GM12878 (cell line): ENCODE data around the gene PHPT1. TPM values are rescaled to one million over a fixed set of nuclear protein-coding genes. Genes with fewer than 3 reads are reported as not detected.

Source experiments
- BACH1 ChIP-seq: fragments of 450-650 bp; IDR thresholded peaks from 2 replicates; pipeline ENCODE4 v1.6.1; 2017; ENCODE audit warnings: mild to moderate bottlenecking, borderline replicate concordance
- CHD2 ChIP-seq: IDR thresholded peaks from 2 replicates; pipeline ENCODE4 v1.6.1; 2011; ENCODE audit warnings: low read depth, low read length, improper control_type of control experiment, borderline replicate concordance
- CREB1 ChIP-seq: IDR thresholded peaks from 2 replicates; pipeline ENCODE4 v1.6.1; 2012; ENCODE audit warnings: low read depth, mild to moderate bottlenecking, inconsistent platforms
- CREM ChIP-seq: IDR thresholded peaks from 2 replicates; pipeline ENCODE4 v1.6.1; 2014; ENCODE audit warnings: antibody characterized with exemption, low read depth
- EZH2 ChIP-seq: IDR thresholded peaks from 2 replicates; pipeline ENCODE4 v1.6.1; 2012; ENCODE audit warnings: low read depth, mild to moderate bottlenecking, control low read depth, inconsistent platforms, low read length, borderline replicate concordance; ENCODE audit not compliant: control insufficient read depth
- FOXM1 ChIP-seq: IDR thresholded peaks from 2 replicates; pipeline ENCODE4 v1.6.1; 2012; ENCODE audit warnings: low read depth, mild to moderate bottlenecking, inconsistent platforms, low read length, moderate library complexity
- HCFC1 ChIP-seq: fragments of 150-350 bp; IDR thresholded peaks from 2 replicates; pipeline ENCODE4 v1.6.1; 2014; ENCODE audit warnings: low read length
- IKZF1 ChIP-seq: fragments of 450-650 bp; conservative IDR thresholded peaks from 2 replicates; pipeline ENCODE4 v1.6.1; 2017; ENCODE audit warnings: antibody characterized with exemption, mild to moderate bottlenecking
- IKZF2 ChIP-seq, 2 experiments: fragments of 450-650 bp; IDR thresholded peaks; 2 replicates each; pipeline ENCODE4 v1.6.1; 2017; ENCODE audit warnings: mild to moderate bottlenecking in 2 of 2, moderate library complexity in 2 of 2
- MEF2B ChIP-seq: fragments of 450-650 bp; IDR thresholded peaks from 2 replicates; pipeline ENCODE4 v1.6.1; 2018; ENCODE audit warnings: mild to moderate bottlenecking, moderate library complexity; ENCODE audit not compliant: partially characterized antibody, poor library complexity, severe bottlenecking
- MYC ChIP-seq: IDR thresholded peaks from 2 replicates; pipeline ENCODE4 v1.6.1; 2011; ENCODE audit warnings: mild to moderate bottlenecking, low read length, moderate library complexity, inconsistent platforms; ENCODE audit not compliant: insufficient read depth, insufficient replicate concordance, insufficient read length, severe bottlenecking
- NBN ChIP-seq: fragments of 450-650 bp; IDR thresholded peaks from 2 replicates; pipeline ENCODE4 v1.6.1; 2016
- PAX5 ChIP-seq: IDR thresholded peaks from 2 replicates; pipeline ENCODE4 v1.6.1; 2011; ENCODE audit warnings: low read depth, low read length, borderline replicate concordance
- POU2F2 ChIP-seq: IDR thresholded peaks from 3 replicates; pipeline ENCODE4 v1.6.1; 2011; ENCODE audit warnings: low read depth, mild to moderate bottlenecking, low read length, borderline replicate concordance
- RAD51 ChIP-seq: fragments of 450-650 bp; IDR thresholded peaks from 2 replicates; pipeline ENCODE4 v1.6.1; 2016; ENCODE audit warnings: moderate library complexity, mild to moderate bottlenecking, inconsistent platforms
- SRF ChIP-seq, 2 experiments: IDR thresholded peaks; 2 replicates each; pipeline ENCODE4 v1.6.1; 2011; ENCODE audit warnings: low read depth in 2 of 2, low read length in 2 of 2, mild to moderate bottlenecking in 1 of 2, moderate library complexity in 1 of 2
- TBL1XR1 ChIP-seq: IDR thresholded peaks from 2 replicates; pipeline ENCODE4 v1.6.1; 2012; ENCODE audit warnings: low read depth, low read length, improper control_type of control experiment
- USF1 ChIP-seq: IDR thresholded peaks from 2 replicates; pipeline ENCODE4 v1.6.1; 2011; ENCODE audit warnings: borderline replicate concordance, low read depth, mild to moderate bottlenecking, moderate library complexity, mixed read lengths, low read length; ENCODE audit not compliant: insufficient read depth; ENCODE audit errors: extremely low read length
- polyA plus RNA-seq, 11 experiments: library from polyadenylated mRNA; depleted of rRNA in 4 of 11; unstranded in 6 of 11; stranded (reverse) in 5 of 11; fragments of >200 nt; fragmentation: Nextera tagmentation in 4 of 11; fragmentation: Illumina TruSeq in 1 of 11; extraction: Ambion mirVana in 4 of 11; extraction: Trizol in 1 of 11; gene quantifications; 1 replicate in 1 of 11; 2 replicates in 10 of 11; pipeline versions ENCODE4 v1.2.1 to v1.2.3, GENCODE V29; 2011 to 2016; ENCODE audit warnings: inconsistent platforms in 2 of 11, missing spikeins in 2 of 11, low read depth in 1 of 11
- total RNA-seq, 4 experiments: library from RNA; depleted of rRNA in 3 of 4; stranded (reverse); fragments of >200 nt in 3 of 4; fragmentation: Illumina TruSeq in 1 of 4; extraction: Trizol in 1 of 4; gene quantifications; 2 replicates each; pipeline versions ENCODE4 v1.2.1 to v1.2.3, GENCODE V29; 2013 to 2021
- TF ChIP-seq, protein P1 (sequence below): IDR thresholded peaks from 2 replicates; pipeline ENCODE4 v1.6.1; 2012; ENCODE audit warnings: low read depth, low read length, improper control_type of control experiment
- TF ChIP-seq, protein P2 (sequence below): IDR thresholded peaks from 2 replicates; pipeline ENCODE4 v1.6.1; 2011; ENCODE audit warnings: low read depth, mild to moderate bottlenecking, low read length, moderate library complexity, borderline replicate concordance; ENCODE audit errors: extremely low read depth
- TF ChIP-seq, protein P3 (sequence below): fragments of 450-650 bp; formaldehyde crosslinking; IDR thresholded peaks from 2 replicates; pipeline ENCODE4 v1.5.0; 2022; ENCODE audit warnings: mild to moderate bottlenecking, missing genetic modification characterization
- TF ChIP-seq, protein P4 (sequence below): IDR thresholded peaks from 2 replicates; pipeline ENCODE4 v1.6.1; 2011; ENCODE audit warnings: mild to moderate bottlenecking, low read depth, low read length, moderate library complexity; ENCODE audit not compliant: insufficient replicate concordance

Gene PHPT1
- total and polyA plus RNA-seq, 10 of the 15 experiments (the other 5 are each of a cell fraction or from before 2014, with no cell fraction given): 56.2 to 323 (median 140) TPM

DNA sequence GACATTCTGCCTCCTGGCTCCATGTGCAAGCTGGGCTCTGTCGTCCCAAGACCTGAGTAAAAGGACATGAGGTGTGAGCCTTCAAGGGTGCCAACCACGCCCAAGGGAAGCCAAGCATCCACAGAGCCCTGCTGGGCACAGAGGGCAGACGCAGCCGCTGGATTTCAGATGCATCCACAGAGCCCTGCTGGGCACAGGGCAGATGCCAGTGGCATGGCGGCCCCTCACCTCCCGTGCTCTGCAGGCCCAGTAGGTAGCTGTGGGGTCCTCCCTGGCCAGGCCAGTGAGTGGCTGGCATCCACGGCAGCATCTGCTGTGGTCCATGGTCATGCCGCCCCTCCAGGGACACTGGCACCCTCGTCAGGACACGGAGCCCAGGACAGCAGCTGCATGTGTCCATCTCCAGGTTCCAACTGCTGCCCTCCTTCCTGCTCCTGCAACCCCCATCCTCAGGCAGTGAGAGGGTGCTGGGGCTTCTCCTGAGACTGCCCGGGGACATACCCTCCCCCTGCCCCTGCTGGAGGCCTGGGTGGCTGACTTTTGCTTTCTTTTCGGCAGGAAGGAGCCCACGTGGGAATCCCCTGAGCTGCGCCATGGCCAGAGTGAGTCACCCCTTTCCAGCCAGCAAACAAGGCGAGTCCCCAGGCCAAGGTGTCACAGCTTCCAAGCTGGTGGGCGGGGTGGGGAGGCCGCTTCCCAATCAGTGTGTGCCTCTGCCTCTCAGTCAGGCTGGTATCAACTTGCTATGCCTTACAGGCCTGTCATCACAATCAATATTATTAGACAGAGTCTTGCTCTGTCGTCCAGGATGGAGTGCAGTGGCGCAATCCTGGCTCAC lies 33.1 kb downstream of the PHPT1 start (continued):
- TF ChIP-seq BACH1 (0 out of 2 replicates have a peak, but pooled peaks have one; percentile 50), CREM (peak; percentile 59; the same call in 1 of the 2 replicates), USF1 (peak; percentile 58), IKZF2 (IDR thresholded peaks at IDR 0.05) (peak; percentile 75 to 79), HCFC1 (no peak; the same call in 1 of the 2 replicates), PAX5 (peak; percentile 43; the same call in 1 of the 2 replicates), RAD51 (peak; percentile 52; the same call in 1 of the 2 replicates), CHD2 (peak; percentile 67), MEF2B (peak; percentile 17), TBL1XR1 (peak; percentile 55; the same call in 1 of the 2 replicates), NBN (peak; percentile 73), CREB1 (no peak), FOXM1 (no peak), SRF (IDR thresholded peaks at IDR 0.05; ENCODE audit: low read depth in 2 of 2, low read length in 2 of 2) (peak in 1 of 2 experiments; percentile 49; a peak in 1 of 4 replicates), IKZF1 (peak; percentile 81), POU2F2 (0 out of 3 replicates have a peak, but pooled peaks have one; percentile 7), MYC (no peak), EZH2 (no peak)
- TF ChIP-seq, protein P1, sequence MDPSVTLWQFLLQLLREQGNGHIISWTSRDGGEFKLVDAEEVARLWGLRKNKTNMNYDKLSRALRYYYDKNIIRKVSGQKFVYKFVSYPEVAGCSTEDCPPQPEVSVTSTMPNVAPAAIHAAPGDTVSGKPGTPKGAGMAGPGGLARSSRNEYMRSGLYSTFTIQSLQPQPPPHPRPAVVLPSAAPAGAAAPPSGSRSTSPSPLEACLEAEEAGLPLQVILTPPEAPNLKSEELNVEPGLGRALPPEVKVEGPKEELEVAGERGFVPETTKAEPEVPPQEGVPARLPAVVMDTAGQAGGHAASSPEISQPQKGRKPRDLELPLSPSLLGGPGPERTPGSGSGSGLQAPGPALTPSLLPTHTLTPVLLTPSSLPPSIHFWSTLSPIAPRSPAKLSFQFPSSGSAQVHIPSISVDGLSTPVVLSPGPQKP: no peak
- TF ChIP-seq, protein P2, sequence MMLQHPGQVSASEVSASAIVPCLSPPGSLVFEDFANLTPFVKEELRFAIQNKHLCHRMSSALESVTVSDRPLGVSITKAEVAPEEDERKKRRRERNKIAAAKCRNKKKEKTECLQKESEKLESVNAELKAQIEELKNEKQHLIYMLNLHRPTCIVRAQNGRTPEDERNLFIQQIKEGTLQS: no peak
- TF ChIP-seq, protein P3, sequence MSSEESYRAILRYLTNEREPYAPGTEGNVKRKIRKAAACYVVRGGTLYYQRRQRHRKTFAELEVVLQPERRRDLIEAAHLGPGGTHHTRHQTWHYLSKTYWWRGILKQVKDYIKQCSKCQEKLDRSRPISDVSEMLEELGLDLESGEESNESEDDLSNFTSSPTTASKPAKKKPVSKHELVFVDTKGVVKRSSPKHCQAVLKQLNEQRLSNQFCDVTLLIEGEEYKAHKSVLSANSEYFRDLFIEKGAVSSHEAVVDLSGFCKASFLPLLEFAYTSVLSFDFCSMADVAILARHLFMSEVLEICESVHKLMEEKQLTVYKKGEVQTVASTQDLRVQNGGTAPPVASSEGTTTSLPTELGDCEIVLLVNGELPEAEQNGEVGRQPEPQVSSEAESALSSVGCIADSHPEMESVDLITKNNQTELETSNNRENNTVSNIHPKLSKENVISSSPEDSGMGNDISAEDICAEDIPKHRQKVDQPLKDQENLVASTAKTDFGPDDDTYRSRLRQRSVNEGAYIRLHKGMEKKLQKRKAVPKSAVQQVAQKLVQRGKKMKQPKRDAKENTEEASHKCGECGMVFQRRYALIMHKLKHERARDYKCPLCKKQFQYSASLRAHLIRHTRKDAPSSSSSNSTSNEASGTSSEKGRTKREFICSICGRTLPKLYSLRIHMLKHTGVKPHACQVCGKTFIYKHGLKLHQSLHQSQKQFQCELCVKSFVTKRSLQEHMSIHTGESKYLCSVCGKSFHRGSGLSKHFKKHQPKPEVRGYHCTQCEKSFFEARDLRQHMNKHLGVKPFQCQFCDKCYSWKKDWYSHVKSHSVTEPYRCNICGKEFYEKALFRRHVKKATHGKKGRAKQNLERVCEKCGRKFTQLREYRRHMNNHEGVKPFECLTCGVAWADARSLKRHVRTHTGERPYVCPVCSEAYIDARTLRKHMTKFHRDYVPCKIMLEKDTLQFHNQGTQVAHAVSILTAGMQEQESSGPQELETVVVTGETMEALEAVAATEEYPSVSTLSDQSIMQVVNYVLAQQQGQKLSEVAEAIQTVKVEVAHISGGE (CRISPR knock-in tag): no peak
- TF ChIP-seq, protein P4, sequence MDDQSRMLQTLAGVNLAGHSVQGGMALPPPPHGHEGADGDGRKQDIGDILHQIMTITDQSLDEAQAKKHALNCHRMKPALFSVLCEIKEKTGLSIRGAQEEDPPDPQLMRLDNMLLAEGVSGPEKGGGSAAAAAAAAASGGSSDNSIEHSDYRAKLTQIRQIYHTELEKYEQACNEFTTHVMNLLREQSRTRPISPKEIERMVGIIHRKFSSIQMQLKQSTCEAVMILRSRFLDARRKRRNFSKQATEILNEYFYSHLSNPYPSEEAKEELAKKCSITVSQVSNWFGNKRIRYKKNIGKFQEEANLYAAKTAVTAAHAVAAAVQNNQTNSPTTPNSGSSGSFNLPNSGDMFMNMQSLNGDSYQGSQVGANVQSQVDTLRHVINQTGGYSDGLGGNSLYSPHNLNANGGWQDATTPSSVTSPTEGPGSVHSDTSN: peak; percentile 8
